Peyer's patch (tissue), 4 donors: Measurements from ENCODE around the gene SELENON.

Experiments
- CTCF ChIP-seq, 6 experiments: fragments of 450-650 bp in 4 of 6; fragments of 200-600 bp in 2 of 6; sonication (generic) in 1 of 6; IDR thresholded peaks; one replicate each; pipeline ENCODE4 v1.5.1; 2017 to 2019; ENCODE audit warnings: antibody characterized with exemption in 6 of 6, mild to moderate bottlenecking in 3 of 6, moderate library complexity in 1 of 6
- POLR2A ChIP-seq, 2 donors: fragments of 450-650 bp; IDR thresholded peaks; one replicate each; pipeline ENCODE4 v1.5.1; 2017; ENCODE audit warnings: antibody characterized with exemption in 2 of 2, mild to moderate bottlenecking in 2 of 2, moderate library complexity in 2 of 2

- TF ChIP-seq CTCF (IDR thresholded peaks at IDR 0.05): no peak
- TF ChIP-seq POLR2A (IDR thresholded peaks at IDR 0.05): no peak
These were observed 64.4 kb downstream of the SELENON start for GRCh38 chr1:25864434-25864833.
